GM21528 (cell line): ENCODE results near the gene ITPKC.
A peak's percentile ranks its signal among the peaks of the same experiment; 100 is the strongest.

Experiments used
- ATAC-seq: cut with Tn5 transposase; IDR thresholded peaks from one replicate; pipeline ENCODE4 v1.9.1; 2021; ENCODE audit warnings: mild to moderate bottlenecking, moderate library complexity; ENCODE audit not compliant: unreplicated experiment, low FRiP score

ITPKC gene

DNA sequence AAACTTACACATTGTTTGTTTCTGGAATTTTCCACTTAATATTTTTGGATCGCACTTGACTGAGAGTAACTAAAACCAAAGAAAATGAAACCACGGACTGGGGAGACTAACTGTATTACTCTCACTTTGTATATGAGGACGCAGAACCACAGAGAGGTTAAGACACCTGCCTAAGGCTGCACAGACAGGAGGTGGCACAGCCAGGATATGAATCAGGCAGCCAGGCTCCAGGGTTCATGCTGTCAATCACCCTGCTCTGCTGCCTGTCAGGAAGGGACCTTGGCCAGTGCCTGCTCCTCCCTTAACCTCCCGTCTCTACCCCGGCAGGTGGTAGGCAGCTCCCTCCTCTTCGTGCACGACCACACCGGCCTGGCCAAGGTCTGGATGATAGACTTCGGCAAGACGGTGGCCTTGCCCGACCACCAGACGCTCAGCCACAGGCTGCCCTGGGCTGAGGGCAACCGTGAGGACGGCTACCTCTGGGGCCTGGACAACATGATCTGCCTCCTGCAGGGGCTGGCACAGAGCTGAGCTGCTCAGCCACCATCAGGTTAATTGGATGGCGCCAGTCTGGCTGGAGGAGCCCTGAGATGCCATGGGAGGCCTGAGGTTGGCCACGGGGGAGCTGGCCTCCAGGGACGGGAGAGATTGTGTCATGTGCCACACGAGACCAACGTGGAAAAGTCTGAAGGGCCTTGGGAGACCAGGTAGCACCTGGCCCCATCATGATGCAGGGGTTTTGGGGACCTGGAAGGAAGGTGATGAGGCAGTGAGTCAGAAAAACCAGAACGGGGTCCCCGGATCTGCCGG is 22.3 kb downstream of the ITPKC start:
- ATAC-seq: no peak

DNA sequence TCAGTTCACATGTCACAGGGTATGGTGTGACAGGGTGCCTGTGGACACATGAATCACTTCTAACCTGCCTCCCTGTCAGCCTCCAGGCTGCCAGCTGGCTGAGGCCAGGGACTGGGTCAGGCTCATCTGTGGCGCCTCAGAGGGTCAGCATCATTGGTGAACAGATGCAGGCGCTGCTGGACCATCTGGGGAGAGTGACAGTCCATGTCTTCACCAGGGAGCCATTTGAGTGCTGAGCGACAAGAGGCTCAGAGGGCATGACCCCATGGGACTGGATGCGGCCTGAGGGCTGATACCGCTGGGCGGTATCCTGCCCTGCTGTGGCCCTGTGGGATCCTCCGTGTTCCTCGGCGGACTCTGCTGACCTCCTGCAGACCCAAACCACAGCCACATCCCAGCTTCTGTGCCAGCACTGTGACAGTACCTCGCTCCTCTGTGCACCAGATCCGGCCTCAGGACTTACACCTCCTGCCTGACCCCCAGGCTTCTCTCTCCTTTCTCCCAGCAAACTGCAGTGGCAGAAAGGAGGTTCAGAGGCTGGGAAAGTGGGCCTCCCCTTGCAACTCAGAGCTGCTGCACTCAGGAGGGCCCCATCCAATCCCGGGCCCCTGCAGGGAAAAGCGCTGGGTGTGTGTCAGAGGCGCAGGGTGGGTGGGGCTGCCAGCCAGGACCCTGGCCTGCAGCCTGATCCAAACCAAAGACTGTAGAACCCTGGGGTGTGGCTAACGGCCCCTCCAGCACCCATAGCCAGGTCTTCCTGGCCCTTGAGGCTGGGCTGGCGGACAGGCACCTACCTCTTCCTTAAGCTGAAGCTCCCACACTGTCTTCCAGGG is 23.2 kb downstream of the ITPKC start:
- ATAC-seq: no peak

DNA sequence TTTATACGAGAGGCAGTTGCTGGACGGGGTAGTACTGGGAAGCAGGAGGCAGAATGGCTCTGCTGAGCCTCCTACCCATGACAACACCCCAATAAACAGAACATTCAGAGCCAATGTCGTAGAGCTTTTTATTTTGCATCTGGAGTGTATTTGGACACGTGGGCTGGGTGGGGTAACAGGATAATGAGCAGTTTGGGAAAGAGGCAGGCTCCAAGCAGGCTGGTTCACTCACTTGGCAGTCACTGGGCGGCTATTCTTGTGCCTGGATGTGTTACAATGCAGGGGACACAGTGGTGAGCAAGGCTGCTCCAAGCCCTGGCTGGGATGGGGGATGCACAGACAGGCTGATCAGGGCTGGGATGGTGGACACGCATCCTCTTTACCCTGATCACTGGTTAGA is 23.8 kb downstream of the ITPKC start:
- ATAC-seq: no peak

DNA sequence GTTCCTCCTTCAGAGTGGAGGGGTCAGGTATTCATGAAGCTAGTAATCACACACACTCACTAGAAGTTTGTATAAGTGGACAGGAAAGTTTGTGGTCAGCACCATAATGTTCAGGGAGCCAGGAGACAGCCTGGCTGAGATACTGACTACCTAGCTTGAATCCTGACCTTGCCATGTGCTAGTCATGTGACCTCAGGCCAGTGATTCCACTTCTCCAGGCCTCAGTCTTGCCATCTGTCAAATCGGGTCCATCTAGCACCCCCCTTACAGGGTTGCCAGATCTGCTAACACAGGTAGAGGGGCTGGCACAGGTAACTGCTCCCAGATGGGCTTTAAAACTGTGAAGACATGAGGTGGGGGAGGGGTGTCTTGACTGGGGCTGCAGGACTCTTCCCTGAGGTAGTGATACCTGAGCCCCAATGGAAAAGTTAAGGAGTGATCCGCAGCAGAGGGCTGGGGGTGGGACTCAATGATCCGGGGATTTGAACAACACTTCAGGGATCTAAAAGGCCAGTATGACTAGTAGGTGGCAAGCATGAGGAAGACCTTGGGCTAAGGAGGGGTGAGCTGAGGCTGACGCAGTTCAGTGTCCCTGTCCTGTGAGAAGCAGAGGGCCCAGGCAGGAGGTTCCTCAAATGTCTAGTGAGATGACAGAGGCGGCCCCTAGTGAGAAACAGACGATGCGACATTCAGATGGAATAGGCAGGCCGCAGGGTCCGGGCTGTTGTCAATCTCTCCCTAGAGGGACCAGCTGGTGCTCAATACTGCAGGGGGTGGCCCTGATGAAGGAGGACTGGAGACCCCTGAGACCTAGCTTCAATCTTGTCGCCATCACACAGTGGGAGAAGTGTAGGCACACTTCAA is 24.8 kb downstream of the ITPKC start:
- ATAC-seq: no peak

DNA sequence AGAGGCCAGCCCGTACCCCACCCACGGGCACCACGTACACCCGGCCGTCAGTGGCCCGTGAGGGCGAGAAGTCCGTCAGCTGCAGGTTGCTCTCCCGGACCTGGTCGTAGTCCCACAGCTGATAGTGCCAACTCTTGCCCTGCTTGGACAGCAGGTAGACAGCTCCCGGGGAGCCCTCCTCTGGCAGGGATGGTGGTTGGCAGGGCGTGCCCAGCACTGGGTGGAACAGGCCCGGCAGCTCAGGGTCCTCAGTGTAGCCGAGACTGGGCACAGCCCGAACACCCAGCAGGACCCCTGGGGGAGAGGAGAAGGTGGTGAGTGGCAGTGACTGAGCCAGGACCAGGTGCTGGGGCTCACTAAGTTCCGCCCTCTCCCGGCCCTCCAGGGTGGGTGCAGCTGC is 25.6 kb downstream of the ITPKC start:
- ATAC-seq: no peak

DNA sequence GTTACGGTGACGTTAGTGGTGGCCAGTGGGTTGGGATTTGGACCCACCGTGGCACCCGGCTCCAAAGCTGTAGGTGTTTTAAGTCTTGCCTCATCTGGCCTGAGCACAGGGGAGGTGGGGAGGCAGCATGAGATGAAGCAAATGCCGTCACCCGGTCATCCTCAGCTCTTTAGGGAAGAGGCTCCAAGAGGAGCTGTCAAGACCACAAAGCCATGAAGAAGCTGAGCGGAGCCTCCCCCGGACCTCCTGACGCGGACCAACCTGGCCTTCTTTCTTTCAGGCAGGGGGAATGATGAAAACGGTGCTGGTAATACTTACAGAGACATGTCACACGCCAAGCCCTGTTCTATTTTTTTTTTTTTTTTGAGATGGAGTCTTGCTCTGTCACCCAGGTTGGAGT is 26.0 kb downstream of the ITPKC start:
- ATAC-seq: no peak

DNA sequence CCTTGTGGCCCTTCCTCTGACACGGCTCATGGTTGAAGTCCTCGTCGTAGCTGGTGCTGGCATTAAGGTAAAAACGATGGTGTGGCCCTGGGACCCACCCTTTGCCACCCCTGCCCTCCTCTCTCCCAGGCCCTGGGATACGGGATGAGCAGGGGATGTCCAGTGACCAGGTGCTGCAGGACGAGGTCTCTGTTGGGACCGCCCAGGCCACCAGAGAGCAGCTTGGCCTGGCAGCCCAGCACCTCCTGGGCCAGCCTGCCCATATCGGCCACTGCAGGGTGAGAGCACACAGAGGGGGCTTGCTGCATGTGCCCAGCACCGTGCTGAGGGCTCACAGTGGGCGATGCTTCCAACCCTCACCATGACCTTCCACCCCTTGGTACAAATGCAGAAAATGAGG is 27.0 kb downstream of the ITPKC start:
- no peak for ATAC-seq

DNA sequence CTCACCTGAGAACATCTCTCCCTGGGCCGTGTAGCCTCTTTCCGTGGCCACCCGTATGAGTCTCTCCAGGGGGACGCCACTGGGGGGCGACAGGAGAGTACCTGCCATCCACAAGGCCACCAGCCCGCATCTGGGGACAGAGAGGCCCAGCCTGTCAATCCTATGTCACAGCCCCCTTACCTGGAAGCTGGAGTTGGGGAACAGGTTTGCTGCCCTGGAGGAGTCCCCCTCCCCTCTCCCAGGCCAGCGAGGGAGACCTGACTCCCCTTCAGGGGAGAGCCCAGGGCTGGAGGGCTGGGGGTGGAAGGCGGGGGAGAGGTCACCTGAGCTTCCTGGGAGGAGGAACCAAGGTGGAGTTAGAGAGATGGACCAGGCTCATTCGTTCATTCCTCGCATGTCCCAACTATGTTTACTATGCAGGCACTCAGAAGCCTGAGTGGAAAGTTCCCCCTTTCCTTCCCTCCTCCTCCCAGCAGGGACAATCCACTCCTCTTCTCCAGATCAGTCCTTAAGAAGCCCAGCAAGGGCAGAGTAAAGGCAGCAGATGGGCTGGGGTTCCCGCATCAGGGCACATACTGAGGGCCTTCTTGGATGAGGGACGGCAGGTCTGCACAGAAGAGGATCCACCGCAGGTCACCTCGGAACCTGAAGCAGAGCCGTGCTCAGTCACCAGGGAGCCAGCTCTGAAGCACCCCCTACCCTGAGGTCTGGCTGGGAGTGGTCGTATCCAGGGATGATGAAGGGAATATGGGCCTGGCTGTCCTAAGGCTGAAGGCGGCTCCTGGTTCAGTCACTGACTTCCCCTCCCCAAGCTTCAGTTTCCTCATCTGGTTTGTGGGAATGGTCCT is 27.9 kb downstream of the ITPKC start:
- no peak for ATAC-seq

DNA sequence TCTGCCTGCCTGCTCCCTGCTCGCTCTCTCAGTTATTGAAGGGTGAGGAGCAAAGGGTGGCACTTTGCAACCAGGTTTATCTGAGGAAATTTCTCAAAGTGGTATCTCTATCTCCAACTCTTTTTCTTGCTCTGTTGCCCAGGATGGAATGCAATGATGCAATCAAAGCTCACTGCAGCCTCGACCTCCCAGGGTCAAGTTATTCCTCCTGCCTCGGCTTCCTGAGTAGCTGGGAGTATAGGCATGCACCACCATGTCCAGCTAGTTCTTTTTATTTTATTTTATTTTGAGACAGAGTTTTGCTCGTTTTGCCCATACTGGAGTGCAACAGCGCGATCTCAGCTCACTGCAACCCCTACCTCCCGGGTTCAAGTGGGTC is 28.5 kb downstream of the ITPKC start:
- no peak for ATAC-seq

DNA sequence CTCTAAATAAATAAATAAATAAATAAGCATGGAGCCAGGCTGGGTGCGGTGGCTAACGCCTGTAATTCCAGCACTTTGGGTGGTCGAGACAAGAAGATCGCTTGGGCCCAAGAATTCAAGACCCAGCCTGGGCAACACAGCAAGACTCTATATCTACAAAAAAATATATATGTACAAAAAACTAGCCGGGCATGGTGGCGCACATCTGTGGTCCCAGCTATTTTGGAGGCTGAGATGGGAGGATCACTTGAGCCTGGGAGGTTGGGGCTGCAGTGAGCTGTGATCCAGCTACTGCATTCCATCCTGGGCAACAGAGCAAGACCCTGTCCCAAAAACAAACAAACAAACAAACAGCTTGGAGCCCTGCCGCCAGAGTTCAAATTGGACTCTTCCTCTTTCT is 30.6 kb downstream of the ITPKC start:
- no peak for ATAC-seq

DNA sequence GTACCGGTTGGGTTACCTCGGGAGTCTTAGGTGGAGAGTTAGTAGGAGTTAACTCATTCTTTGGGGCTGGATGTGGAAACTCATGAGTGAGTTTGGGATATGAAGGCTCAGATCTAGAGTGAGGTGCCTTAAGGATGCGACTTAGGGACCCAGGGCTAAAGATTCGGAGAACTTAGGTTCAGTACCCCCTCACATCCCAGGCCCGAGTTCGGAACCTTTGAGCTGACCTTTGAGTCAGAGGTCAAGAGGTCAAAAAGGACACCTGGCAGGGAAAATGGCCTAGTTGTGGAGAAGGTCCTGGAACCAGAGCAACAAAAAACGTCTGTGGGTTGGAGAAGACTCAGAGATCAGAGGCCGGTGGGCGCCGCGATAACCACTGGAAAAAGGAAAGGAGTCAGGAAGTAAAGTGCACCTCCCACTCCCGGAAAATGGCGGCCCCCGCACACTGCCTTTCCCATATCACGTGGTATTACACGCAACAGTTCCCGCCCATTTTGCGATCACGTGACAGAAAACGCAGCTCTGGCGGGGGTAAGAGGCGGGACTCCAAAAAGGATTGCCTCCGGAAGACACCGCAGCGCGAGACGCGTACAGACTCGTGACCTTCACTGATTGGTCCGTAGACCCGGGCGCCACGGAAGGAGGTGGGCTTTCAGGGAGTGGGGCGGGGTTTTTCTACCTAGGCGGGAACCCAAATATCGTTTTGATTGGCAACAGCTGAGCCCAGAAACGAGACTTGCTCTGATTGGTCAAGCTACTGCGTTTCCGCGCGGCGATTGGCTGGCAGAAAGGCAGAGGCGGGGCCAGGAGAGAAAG is 33.4 kb downstream of the ITPKC start, which contains the start of gene ACTMAP:
ACTMAP (minus strand) TSS at position 420 of the 816 bp plus-strand sequence. CDS start 674 bp downstream, outside the sequence.
- peak; percentile 82 for ATAC-seq

DNA sequence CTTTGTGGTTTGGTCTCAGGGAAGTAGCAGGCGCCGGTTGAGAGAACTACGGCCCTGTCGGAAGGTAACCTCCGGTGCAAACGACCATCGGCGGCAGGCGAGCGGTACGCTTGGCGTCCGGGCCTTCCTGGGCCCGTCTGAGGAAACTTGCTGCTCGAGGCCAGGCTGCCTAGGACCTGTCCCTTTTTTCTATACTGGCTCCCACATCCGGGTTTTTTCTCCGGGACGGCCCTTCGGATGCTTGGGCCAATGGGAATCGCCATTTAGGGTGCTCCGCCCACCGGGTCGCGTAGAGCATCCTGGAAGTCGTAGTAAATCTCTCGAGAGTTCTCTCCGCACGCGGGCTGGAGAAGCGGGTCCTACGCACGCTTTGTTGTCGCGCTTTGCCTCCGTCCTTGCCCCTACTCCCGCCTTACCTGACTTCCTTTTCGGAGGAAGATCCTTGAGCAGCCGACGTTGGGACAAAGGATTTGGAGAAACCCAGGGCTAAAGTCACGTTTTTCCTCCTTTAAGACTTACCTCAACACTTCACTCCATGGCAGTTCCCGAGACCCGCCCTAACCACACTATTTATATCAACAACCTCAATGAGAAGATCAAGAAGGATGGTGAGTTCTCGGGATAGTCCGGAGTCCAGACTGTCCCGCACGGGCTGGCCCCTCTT is 34.1 kb downstream of the ITPKC start, which contains the start of gene SNRPA:
SNRPA (plus strand) TSS at position 330 of the 664 bp plus-strand sequence; CDS start at position 536, 206 bp downstream.
- peak; percentile 65 for ATAC-seq

DNA sequence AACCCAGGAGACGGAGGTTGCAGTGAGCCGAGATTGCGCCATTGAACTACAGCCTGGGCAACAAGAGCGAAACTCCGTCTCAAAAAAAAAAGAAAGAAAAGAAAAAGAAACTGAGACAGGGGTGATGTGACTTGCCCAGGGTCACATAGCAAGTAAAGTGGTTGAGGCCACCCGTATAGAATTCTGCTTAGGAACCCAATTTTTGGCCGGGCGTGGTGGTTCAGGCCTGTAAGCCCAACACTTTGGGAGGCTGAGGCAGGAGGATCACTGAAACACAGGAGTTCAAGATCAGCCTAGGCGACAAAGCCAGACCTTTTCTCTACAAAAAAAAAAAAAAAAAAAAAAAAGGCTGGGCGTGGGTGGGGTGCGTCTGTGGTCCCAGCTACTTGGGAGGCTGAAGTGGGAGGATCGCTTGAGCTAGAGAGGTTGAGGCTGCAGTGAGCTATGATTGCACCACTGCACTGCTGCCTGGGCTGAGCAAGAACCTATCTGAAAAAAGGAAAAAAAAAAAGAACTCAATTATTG is 35.4 kb downstream of the ITPKC start:
- no peak for ATAC-seq

DNA sequence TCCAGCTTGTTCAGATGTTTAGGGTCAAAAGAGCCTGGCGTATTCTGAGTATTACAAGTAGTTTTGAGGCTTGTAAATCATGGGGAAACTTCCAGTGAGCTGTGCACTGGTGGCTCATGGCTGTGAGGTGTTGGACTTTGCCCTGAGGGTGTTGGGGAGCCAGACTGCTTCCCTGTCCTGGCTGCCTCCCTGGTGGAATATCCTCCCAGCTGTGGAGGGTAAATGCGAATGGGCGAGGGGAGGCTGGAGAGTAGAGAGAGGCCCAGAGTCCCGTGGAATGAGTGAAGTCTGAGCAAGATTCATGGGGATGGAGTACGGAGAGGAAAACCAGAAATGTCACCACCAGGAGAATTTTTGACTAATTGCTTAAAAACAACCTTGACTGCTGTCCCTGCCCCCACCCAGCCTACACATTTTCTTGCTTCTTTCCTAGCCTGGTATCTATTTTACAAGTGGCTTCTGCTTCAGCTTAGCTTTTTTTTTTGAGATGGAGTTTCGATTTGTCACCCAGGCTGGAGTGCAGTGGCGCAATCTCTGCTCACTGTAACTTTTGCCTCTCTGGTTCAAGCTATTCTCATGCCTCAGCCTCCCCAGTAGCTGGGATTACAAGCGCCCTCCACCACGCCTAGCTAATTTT is 37.8 kb downstream of the ITPKC start:
- ATAC-seq: no peak

DNA sequence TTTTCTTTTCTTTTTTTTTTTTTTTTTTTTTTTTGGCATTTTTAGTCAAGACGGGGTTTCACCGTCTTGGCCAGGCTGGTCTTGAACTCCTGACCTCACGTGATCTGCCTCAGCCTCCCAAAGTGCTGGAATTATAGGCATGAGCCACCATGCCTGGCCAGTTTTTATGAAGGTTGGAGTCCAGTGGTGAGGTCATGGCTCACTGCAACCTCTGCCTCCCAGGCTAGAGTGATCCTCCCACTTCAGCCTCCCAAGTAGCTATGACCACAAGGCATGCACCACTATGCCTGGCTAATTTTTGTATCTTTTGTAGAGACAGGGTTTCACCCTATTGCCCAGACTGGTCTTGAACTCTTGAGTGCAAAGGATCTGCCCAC is 38.3 kb downstream of the ITPKC start:
- no peak for ATAC-seq

DNA sequence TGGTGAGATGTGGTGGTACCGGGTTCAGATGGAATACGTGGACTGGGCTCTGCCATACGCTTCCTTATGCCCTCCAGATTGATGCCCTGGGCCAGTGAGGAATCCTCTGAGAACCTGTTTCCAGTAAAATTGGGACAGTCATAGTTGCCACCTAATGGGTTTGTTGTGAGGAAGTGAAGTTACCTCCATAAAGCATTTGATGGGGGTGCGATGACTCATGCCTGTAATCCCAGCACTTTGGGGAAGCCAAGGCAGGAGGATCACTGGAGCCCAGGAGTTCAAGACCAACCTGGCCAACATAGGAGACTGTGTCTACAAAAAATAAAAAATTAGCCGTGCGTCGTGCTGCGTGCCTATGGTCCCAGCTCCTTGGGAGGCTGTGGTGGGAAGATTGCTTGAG is 38.9 kb downstream of the ITPKC start:
- no peak for ATAC-seq

DNA sequence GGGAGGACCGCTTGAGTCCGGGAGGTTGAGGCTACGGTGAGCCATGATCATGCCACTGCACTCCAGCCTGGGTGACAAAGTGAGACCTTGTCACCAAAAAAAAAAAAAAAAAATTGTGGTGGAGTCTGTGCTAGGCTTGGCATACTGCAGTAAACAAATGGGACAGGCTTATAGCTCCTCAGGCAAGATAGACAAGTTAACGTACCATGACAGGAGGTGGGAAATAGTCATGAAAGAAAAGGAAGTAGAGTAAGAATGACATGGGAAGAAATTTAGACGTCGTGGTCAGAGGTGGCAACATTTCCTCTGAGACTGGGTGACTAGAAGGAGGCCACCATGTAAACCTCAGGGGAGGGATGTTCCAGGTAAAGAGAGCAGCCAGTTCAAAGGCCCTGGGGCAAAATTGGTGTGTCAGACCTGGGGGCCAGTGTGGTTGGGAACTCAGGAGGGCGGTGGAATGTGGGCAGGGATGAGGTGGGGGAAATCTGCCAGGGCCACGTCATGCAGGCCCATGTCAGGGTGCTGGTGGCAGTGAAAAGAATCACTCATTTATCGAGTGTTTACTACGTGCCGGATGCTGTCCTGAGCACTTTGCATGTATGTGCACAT is 39.7 kb downstream of the ITPKC start:
- ATAC-seq: no peak
